Pancreas (tissue), 10 donors: Measurements from ENCODE around the gene OR2H2. TPM values are rescaled to one million over a fixed set of nuclear protein-coding genes. Genes with fewer than 3 reads are reported as not detected.

Experiments used
- ATAC-seq, 4 donors: fragments of 200-7000 bp; cut with Tn5 transposase; one replicate each; pipeline versions ENCODE4 v1.8.0 to v1.9.1; 2020; ENCODE audit warnings: mild to moderate bottlenecking in 4 of 4, moderate library complexity in 4 of 4
- DNase-seq, 6 donors: peaks; one replicate each; pipeline ENCODE4 v3.0.0-alpha.2; 2020
- FAIRE-seq: peaks from 2 replicates; lab custom pipeline; 2012; peaks lifted over from hg19 to GRCh38; lab: Jason Lieb, UNC
- H3K27ac ChIP-seq, 4 donors: fragments of 200-600 bp; sonication (generic); 1 replicate in 3 of 4; 2 replicates in 1 of 4; pipeline versions ENCODE4 v1.5.0 to v1.8.0; 2020
- H3K27me3 ChIP-seq, 4 donors: fragments of 200-600 bp; one replicate each; pipeline ENCODE4 v1.8.0; 2021
- H3K36me3 ChIP-seq, 3 donors: fragments of 200-600 bp; sonication (generic) in 1 of 3; one replicate each; pipeline versions ENCODE4 v1.5.0 to v1.8.0; 2020 to 2021
- H3K4me1 ChIP-seq, 3 donors: fragments of 200-600 bp; one replicate each; pipeline ENCODE4 v1.8.0; 2021
- H3K4me3 ChIP-seq, 4 donors: fragments of 200-600 bp; sonication (generic) in 2 of 4; one replicate each; pipeline versions ENCODE4 v1.5.0 to v1.8.0; 2020 to 2021
- H3K9me3 ChIP-seq, 4 donors: fragments of 200-600 bp; one replicate each; pipeline ENCODE4 v1.8.0; 2021
- CTCF ChIP-seq, 4 donors: fragments of 200-600 bp; sonication (generic) in 3 of 4; IDR thresholded peaks; one replicate each; pipeline versions ENCODE4 v1.5.0 to v1.8.0; 2021; ENCODE audit warnings: antibody characterized with exemption in 4 of 4
- WGBS, 2 donors: extraction: QIAGEN DNeasy Blood & Tissue Kit; methylation state at CpG; one replicate each; pipeline ENCODE4 v1.1.7; 2013; 5-methylcytosine and 5-hydroxymethylcytosine counted together
- intact Hi-C, 3 donors: fragments of 100-400 bp; cut with DNase I; formaldehyde crosslinking; loops; one replicate each; pipeline versions ENCODE4 v1.11.1 to v1.14.2; 2022
- polyA plus RNA-seq, 2 donors: library from polyadenylated mRNA; stranded (reverse); fragments of 200-250 nt; gene quantifications; one replicate each; pipeline ENCODE4 v1.2.3, GENCODE V29; 2013
- total RNA-seq, 6 donors: library from RNA; stranded (reverse); fragmentation: NEBNext Ultra II Directional in 4 of 6; extraction: Animal tissue kit (Norgen Biotek cat#: 25700) in 4 of 6; gene quantifications; one replicate each; pipeline versions ENCODE4 v1.2.1 to v1.2.4, GENCODE V29; 2021 to 2023
- donor health status: healthy with polysubstance abuse.
- donor health status: DM: no; HTN: no; CAD: no; lungs with moderate emphysema.
- donor health status: DM: no; HTN: no; CAD: no.
- donor health status: control.
- donor health status: control.
- donor health status: Bipolar disorder and iron deficiency.
- donor health status: DM: yes; HTN: yes; CAD: no.
- donor health status: DM: no; HTN: no; CAD: no.
- donor health status: DM: no; HTN: no; CAD: no.
- donor health status: DM: yes; HTN: yes; CAD: no.

Gene OR2H2
- total and polyA plus RNA-seq, 8 donors = not detected

- DNase-seq (peak; percentile 77 to 91 (median 86)), ATAC-seq (peak; percentile 92 to 96 (median 95)), FAIRE-seq (no peak)
- H3K4me1 ChIP-seq = peaks cover 3 to 12% (median 7%) of the 10 kb centered on the region in 3 donors
- peak within 1 kb of the TSS; percentile 47 to 73 (median 59) for H3K4me3 ChIP-seq
- no peaks in the 10 kb centered on the region for H3K9me3 ChIP-seq
- WGBS, 2 donors = 1% methylated on average over 35 to 57 of the region's 57 CpGs
- intact Hi-C loops = no loop called here
- H3K27ac ChIP-seq = peak within 1 kb of the TSS in 1 of 4 donors; percentile 17
- no peaks in the 10 kb centered on the region for H3K27me3 ChIP-seq
- H3K36me3 ChIP-seq = no peaks in the 10 kb centered on the region
- TF ChIP-seq CTCF (IDR thresholded peaks at IDR 0.05) = no peak
Measured at GRCh38 chr6:29632789-29633533, 48.0 kb downstream of the OR2H2 start, which contains the start of gene GABBR1. GABBR1 (minus strand) TSS chr6:29633183; CDS start chr6:29632385, 798 bp downstream.

- Histone ChIP-seq H3K27ac (no peak overlapping the region), H3K36me3 (no peaks in the 10 kb centered on the region), H3K4me1 (peaks cover 3 to 12% (median 7%) of the 10 kb centered on the region in 3 donors), H3K4me3 (peak overlapping the region; percentile 47 to 73 (median 59)), H3K27me3 (no peaks in the 10 kb centered on the region), H3K9me3 (no peaks in the 10 kb centered on the region)
- DNase-seq (no peak), ATAC-seq (peak; percentile 1 to 9 (median 6)), FAIRE-seq (no peak)
- intact Hi-C loops = no loop called here
- no peak for TF ChIP-seq CTCF (IDR thresholded peaks at IDR 0.05)
- WGBS, 2 donors = 12 to 13% methylated on average over 9 of the region's 9 CpGs
Measured at GRCh38 chr6:29633534-29633905, 48.6 kb downstream of the OR2H2 start.

- no peaks in the 10 kb centered on the region for H3K9me3 ChIP-seq
- H3K4me3 ChIP-seq = no peak overlapping the region
- WGBS, 2 donors = 84% methylated on average over 9 of the region's 9 CpGs
- TF ChIP-seq CTCF (IDR thresholded peaks at IDR 0.05) = no peak
- intact Hi-C loops = no loop called here
- H3K4me1 ChIP-seq = no peaks in the 10 kb centered on the region
- ATAC-seq (no peak), FAIRE-seq (no peak), DNase-seq (no peak)
- H3K36me3 ChIP-seq = no peaks in the 10 kb centered on the region
- no peak overlapping the region for H3K27ac ChIP-seq
- peaks cover 0 to 4% (median 0%) of the 10 kb centered on the region in 4 donors for H3K27me3 ChIP-seq
Measured at GRCh38 chr6:29637247-29637646, 52.3 kb downstream of the OR2H2 start.

Other genes with a start within 250 kb of the OR2H2 start
- not detected for gene OR5V1, start 216.3 kb upstream of the OR2H2 start, total RNA-seq
- gene OR5V1, start 216.3 kb upstream of the OR2H2 start, polyA plus RNA-seq = not detected
- gene OR12D3, start 209.8 kb upstream of the OR2H2 start, total RNA-seq = not detected
- gene OR12D3, start 209.8 kb upstream of the OR2H2 start, polyA plus RNA-seq = not detected
- not detected for gene OR12D2, start 189.5 kb upstream of the OR2H2 start, total RNA-seq
- gene OR12D2, start 189.5 kb upstream of the OR2H2 start, polyA plus RNA-seq = not detected
- gene OR12D1, start 170.2 kb upstream of the OR2H2 start, total RNA-seq = not detected
- not detected for gene OR12D1, start 170.2 kb upstream of the OR2H2 start, polyA plus RNA-seq
- not detected for gene OR10C1, start 145.8 kb upstream of the OR2H2 start, total RNA-seq
- gene OR10C1, start 145.8 kb upstream of the OR2H2 start, polyA plus RNA-seq = not detected
- not detected for gene OR11A1, start 128.1 kb upstream of the OR2H2 start, total RNA-seq
- not detected for gene OR11A1, start 128.1 kb upstream of the OR2H2 start, polyA plus RNA-seq
- not detected for gene OR2H1, start 128.0 kb upstream of the OR2H2 start, total RNA-seq
- not detected for gene OR2H1, start 128.0 kb upstream of the OR2H2 start, polyA plus RNA-seq
- not detected for gene MAS1L, start 97.2 kb upstream of the OR2H2 start, total RNA-seq
- not detected for gene MAS1L, start 97.2 kb upstream of the OR2H2 start, polyA plus RNA-seq
- gene UBD, start 25.4 kb upstream of the OR2H2 start, total RNA-seq = 100 to 1,000 TPM in 2 of 6 donors, 1 to 10 TPM in 3, under 1 TPM in 1; 0.66 to 331 (median 6.3) TPM
- 10 to 100 TPM in 1 of 2 donors, 1 to 10 TPM in 1; 4.4 to 32.2 TPM for gene UBD, start 25.4 kb upstream of the OR2H2 start, polyA plus RNA-seq
- gene GABBR1, start 48.1 kb downstream of the OR2H2 start, total RNA-seq = 10 to 100 TPM in 1 of 6 donors, 1 to 10 TPM in 5; 5.2 to 21.1 (median 7.5) TPM
- 10 to 100 TPM; 24.1 to 26.7 TPM for gene GABBR1, start 48.1 kb downstream of the OR2H2 start, polyA plus RNA-seq
- gene MOG, start 72.0 kb downstream of the OR2H2 start, total RNA-seq = not detected
- gene MOG, start 72.0 kb downstream of the OR2H2 start, polyA plus RNA-seq = not detected
- gene ZFP57, start 96.0 kb downstream of the OR2H2 start, total RNA-seq = under 1 TPM in 2 of 6 donors, not detected in 4; 0.09 to 0.12 TPM
- 1 to 10 TPM in 1 of 2 donors, not detected in 1; 1.1 TPM for gene ZFP57, start 96.0 kb downstream of the OR2H2 start, polyA plus RNA-seq
- gene HLA-F, start 138.3 kb downstream of the OR2H2 start, total RNA-seq = 10 to 100 TPM in 4 of 6 donors, 1 to 10 TPM in 2; 6.1 to 33.8 (median 12.7) TPM
- gene HLA-F, start 138.3 kb downstream of the OR2H2 start, polyA plus RNA-seq = 10 to 100 TPM; 30.1 to 72.6 TPM
- under 1 TPM in 5 of 6 donors, not detected in 1; 0.12 to 0.52 (median 0.28) TPM for gene HLA-G, start 242.7 kb downstream of the OR2H2 start, total RNA-seq
- under 1 TPM in 1 of 2 donors, not detected in 1; 0.15 TPM for gene HLA-G, start 242.7 kb downstream of the OR2H2 start, polyA plus RNA-seq